Activated CD4-positive, alpha-beta memory T cell treated with anti-CD3 and anti-CD28 coated beads, Interleukin-2, amount 10 ng/mL, durations not matched to agents 7 days and 5 days (primary cell): ENCODE data around the gene OTP. TPM values are rescaled to one million over a fixed set of nuclear protein-coding genes. Genes with fewer than 3 reads are reported as not detected.

Experiments used
- CTCF ChIA-PET: fragments of 350-600 bp; sonication (Branson Sonifier 250); formaldehyde crosslinking; loops from one replicate; lab custom pipeline; 2021; ENCODE audit warnings: antibody characterized with exemption, inconsistent platforms; lab: Charles Lee
- POLR2A ChIA-PET: fragments of 350-600 bp; sonication (Branson Sonifier 250); formaldehyde crosslinking; loops from one replicate; lab custom pipeline; 2021; ENCODE audit warnings: antibody characterized with exemption; lab: Charles Lee
- DNase-seq: peaks from one replicate; pipeline ENCODE4 v3.0.0-alpha.2; 2020
- H3K27ac Mint-ChIP-seq: one replicate; pipeline ENCODE4 v1.8.0; 2021; ENCODE audit warnings: mild to moderate bottlenecking, mixed read lengths
- H3K27me3 Mint-ChIP-seq: one replicate; pipeline ENCODE4 v1.8.0; 2021; ENCODE audit warnings: mixed read lengths
- H3K36me3 Mint-ChIP-seq: one replicate; pipeline ENCODE4 v1.8.0; 2021; ENCODE audit warnings: low read depth, mixed read lengths
- H3K4me1 Mint-ChIP-seq: one replicate; pipeline ENCODE4 v1.8.0; 2021; ENCODE audit warnings: mixed read lengths
- H3K4me3 Mint-ChIP-seq: one replicate; pipeline ENCODE4 v1.8.0; 2021; ENCODE audit warnings: mild to moderate bottlenecking, mixed read lengths
- H3K9me3 Mint-ChIP-seq: one replicate; pipeline ENCODE4 v1.8.0; 2021; ENCODE audit warnings: mixed read lengths
- total RNA-seq, 2 experiments: library from RNA; stranded (reverse); gene quantifications; one replicate each; pipeline ENCODE4 v1.2.3, GENCODE V29; 2021

Gene OTP
- total RNA-seq, 2 experiments from 2014 or later = not detected

DNA sequence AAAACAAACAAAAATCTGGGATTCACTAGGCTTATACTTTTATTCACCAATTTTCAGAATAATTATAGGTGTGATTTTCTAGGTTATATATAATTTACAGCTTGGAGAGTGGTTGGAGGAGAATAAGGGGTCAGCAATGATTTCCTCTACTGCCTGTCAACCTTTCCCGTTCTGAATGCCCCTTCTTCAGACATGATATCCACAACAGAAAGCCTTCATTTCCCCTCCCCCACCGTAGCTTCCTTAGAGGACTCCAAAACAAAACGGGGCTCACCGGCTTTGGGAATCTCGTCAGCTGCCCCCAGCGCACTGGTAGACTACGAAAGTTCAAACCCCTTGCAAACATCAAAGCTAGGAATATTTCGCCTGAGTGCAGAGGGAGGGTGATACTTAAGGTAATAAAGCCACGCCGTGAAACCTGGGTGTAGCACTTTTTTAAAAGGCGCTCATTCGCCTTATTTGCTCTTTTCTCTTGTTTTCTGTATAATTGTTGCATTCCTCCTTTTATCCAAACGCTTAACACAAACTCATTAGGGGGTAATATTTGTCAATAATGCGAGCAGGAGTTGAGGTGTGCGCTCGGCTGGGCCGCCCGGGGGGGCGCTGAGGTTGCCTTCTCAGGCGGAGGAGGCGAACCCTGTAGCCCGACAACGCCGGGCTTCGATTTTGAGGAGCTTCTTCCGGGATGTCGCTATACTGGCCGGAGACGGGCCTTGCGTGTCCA lies 2.4 kb downstream of the OTP start:
- CTCF ChIA-PET = interaction anchor here (0.7 kb wide), 1 partner anchor 370 kb away, joined by 4 read pairs; no protein-coding TSS in a partner anchor
- POLR2A ChIA-PET = no interaction called here
- peaks cover 2% of the 10 kb centered on the region for H3K9me3 Mint-ChIP-seq
- DNase-seq = no peak
- H3K27ac Mint-ChIP-seq = no peak overlapping the region
- peaks cover 23% of the 10 kb centered on the region for H3K4me1 Mint-ChIP-seq
- peaks cover 78% of the 10 kb centered on the region for H3K27me3 Mint-ChIP-seq
- H3K4me3 Mint-ChIP-seq = no peak overlapping the region
- peaks cover 14% of the 10 kb centered on the region for H3K36me3 Mint-ChIP-seq

DNA sequence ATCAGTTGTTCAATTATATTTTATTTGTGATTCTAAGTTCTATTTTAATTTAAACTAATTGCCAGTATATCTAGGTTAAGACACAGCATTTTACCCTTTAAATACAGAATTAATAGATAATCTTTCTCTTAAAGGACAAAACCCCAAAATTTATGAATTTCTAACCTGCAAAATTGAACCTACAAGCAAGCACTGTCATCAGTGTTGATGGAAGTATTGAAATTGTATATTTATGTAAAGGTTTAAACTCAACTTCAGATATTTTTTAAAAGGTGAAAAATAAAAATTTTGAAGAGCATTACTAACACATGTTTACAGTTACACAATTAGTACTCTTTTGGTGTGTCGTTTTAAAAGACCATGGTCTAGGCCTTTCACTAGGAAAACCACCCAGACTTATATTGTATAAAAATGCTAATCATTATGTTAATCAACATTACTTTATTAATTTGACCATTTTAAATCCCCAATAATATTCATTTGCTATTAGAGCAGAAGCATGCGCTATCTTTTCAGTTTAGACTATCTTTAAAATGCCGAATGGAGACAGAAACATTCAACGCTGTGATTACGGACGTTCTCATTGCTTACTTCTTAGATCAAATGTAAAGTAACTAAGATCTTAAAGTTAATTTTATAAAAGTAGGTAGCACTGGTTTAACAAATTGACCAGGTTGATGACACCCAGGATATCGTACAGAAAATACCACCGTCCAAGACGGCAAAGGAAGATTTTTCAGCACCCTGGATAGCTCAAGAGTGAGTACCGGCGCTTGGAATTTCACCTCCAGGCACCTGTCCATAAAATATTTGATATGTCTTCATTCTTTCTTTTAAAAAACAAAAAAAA lies 3.2 kb downstream of the OTP start:
- peaks cover 8% of the 10 kb centered on the region for H3K36me3 Mint-ChIP-seq
- peaks cover 2% of the 10 kb centered on the region for H3K9me3 Mint-ChIP-seq
- peaks cover 75% of the 10 kb centered on the region for H3K27me3 Mint-ChIP-seq
- no peak for DNase-seq
- H3K4me1 Mint-ChIP-seq = peaks cover 26% of the 10 kb centered on the region
- no peak overlapping the region for H3K27ac Mint-ChIP-seq
- CTCF ChIA-PET = interaction anchor here (0.7 kb wide), 1 partner anchor 371 kb away, joined by 4 read pairs; no protein-coding TSS in a partner anchor
- H3K4me3 Mint-ChIP-seq = no peak overlapping the region
- POLR2A ChIA-PET = no interaction called here

DNA sequence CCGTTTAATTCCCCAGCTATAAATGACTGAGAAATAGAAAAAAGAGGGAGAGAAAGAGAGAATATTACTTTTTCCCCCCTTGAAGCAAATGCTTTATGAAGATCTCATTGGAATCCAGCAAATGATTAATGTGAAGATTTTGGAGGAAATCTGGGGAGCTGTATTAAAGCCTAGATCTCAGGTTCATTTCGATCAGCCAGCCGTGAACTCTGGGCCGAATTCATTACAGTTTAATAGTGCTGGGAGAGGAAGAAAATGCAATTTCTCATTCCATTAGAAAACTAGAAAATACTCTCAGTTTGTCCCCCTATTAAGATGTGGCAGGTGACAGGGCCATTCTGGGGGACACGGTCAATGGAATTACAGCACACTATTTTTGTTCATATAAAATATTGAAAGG lies 4.8 kb downstream of the OTP start:
- POLR2A ChIA-PET = no interaction called here
- DNase-seq = no peak

DNA sequence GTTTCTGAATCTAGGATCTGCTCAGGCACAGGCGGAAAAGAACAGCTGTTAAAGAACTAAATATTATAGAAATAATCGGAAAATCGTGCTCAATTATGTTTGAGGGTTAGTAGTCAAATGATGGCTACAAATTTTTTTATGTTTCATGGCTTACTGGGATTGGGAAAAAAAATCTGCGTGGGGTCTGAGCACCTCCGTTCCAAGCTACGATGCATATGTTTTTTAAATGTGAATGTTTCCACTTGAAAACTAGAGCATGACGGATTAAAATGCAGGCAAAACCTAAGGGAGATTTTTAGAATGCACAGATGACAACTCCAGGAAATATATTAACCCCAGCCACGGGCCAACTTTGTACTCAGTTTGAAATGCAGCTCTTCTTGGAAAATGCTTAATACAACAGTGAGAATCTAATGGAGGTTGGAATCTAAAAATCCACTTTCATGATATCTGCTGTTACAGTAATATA lies 5.3 kb downstream of the OTP start:
- POLR2A ChIA-PET = no interaction called here
- Mint-ChIP-seq H3K4me3 (no peak overlapping the region), H3K4me1 (peaks cover 31% of the 10 kb centered on the region), H3K27me3 (peaks cover 76% of the 10 kb centered on the region), H3K27ac (no peak overlapping the region), H3K36me3 (peaks cover 15% of the 10 kb centered on the region), H3K9me3 (peaks cover 2% of the 10 kb centered on the region)
- CTCF ChIA-PET = interaction anchor here (1.9 kb wide), 1 partner anchor 12 kb away, joined by 6 read pairs; no protein-coding TSS in a partner anchor
- no peak for DNase-seq

More for the DNA sequence above, 4.8 kb downstream of the OTP start:
- H3K36me3 Mint-ChIP-seq = peaks cover 13% of the 10 kb centered on the region
- peaks cover 71% of the 10 kb centered on the region for H3K27me3 Mint-ChIP-seq
- CTCF ChIA-PET = interaction anchor here (1.9 kb wide), 1 partner anchor 12 kb away, joined by 6 read pairs; no protein-coding TSS in a partner anchor
- H3K4me3 Mint-ChIP-seq = no peak overlapping the region
- no peak overlapping the region for H3K27ac Mint-ChIP-seq
- H3K9me3 Mint-ChIP-seq = peaks cover 2% of the 10 kb centered on the region
- peaks cover 30% of the 10 kb centered on the region for H3K4me1 Mint-ChIP-seq

DNA sequence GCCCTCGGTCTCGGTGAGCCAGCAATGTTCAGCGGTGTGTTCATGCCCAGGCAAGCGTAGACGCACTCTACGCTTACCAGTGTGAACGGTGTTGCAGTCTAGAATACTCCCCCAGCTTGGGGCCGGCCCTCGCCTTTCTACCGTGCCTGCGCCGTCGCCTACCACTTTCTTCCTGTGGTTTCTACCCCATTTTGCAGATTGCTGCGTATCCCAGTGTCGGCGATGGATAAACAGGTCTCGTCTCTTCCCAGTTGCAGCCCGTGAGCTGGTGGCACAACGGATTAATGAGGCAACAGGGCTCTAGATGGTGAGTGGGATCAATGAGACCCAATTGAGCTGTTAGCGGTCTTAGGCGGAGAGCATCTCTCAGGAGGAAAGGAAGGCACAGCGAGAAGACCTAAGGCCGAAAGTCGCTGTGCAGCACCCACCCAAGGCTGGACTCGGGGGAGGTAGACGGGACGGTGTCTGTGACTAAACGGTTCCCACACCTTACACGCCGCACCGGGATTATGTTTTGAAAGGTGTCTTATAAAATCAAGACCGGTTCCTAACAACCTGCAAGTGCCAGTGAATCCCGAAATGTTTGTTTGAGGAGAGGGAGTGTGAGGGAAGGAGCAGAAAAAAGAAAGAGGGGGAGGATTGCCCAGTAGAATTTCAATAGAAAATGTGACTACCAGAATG lies 5.8 kb downstream of the OTP start:
- Mint-ChIP-seq H3K36me3 (peaks cover 12% of the 10 kb centered on the region), H3K4me3 (no peak overlapping the region), H3K27ac (peak overlapping the region; percentile 36), H3K4me1 (peaks cover 28% of the 10 kb centered on the region), H3K27me3 (peaks cover 75% of the 10 kb centered on the region), H3K9me3 (peaks cover 2% of the 10 kb centered on the region)
- DNase-seq = no peak
- ChIA-PET CTCF (interaction anchor here (1.9 kb wide), 1 partner anchor 13 kb away, joined by 6 read pairs; no protein-coding TSS in a partner anchor), POLR2A (no interaction called here)

DNA sequence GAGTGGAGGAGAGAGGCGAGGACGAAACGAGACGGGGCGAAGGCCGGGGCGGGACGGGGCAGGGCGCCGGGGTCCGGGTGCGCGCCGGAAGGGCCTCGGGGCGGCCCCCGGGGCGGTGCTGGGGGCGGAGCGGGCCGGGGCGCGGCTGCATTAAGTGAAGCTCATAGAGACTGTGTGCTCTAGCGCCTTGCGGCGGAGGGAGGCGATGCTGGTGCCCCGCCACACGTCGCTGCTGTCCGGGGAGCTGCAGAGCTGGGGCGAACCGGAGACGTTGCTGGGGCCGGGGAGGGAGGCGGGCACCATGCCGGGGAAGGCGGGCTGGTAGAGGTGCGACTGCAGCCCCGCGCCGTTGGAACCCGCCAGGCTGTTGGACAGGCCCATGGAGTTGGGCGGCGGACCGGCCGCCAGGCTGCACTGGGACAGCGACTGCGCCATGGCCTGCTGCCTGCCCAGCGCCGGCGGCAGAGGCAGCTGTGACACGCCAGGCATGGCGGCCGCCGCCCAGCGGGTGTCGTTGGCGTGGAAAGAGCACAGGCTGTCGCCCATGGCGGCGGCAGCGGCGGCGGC lies 8.3 kb downstream of the OTP start:
- CTCF ChIA-PET = interaction anchor here (0.6 to 1.7 kb wide), 3 partner anchors 11 to 341 kb away, joined by 3 to 4 read pairs (median 4); no protein-coding TSS in a partner anchor
- Mint-ChIP-seq H3K9me3 (no peaks in the 10 kb centered on the region), H3K27ac (no peak overlapping the region), H3K4me3 (peak overlapping the region; percentile 74), H3K36me3 (peaks cover 7% of the 10 kb centered on the region), H3K27me3 (peaks cover 71% of the 10 kb centered on the region), H3K4me1 (peaks cover 24% of the 10 kb centered on the region)
- peak; percentile 66 for DNase-seq
- POLR2A ChIA-PET = interaction anchor here (3.0 kb wide), 1 partner anchor 11 kb away, joined by 11 read pairs; no protein-coding TSS in a partner anchor

DNA sequence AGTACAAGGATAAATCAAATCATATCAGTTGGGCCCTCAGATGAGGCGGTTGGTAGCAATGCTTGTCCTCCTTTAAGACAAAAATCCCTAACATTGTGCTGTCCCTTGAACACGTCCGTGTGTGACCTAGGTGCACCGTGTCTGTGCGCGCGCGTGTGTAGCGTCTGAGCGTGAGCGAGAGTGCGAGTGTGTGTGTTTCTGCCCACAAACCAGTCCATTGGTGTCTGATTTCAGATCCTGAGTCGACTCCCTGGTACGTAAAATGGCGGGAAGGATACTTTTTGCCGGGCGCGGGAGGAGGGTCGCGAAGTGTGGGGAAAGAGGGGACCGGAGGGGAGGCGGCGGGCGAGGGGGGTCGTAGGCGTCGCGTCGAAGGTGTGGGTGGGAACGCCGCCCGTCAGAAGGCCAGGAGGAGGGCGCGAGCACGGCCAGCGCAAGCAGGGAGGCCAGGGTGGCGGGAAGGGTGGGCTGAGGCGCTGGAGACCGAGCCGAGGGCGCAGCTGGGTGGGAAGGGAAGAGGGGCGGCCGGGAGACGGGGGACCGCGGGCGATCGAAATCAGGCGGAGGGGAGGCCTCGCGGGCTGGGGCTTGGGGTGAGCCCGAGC lies 8.9 kb downstream of the OTP start:
- Mint-ChIP-seq H3K27ac (no peak overlapping the region), H3K4me1 (peaks cover 24% of the 10 kb centered on the region), H3K9me3 (no peaks in the 10 kb centered on the region), H3K4me3 (peak overlapping the region; percentile 74), H3K27me3 (peaks cover 76% of the 10 kb centered on the region), H3K36me3 (peaks cover 7% of the 10 kb centered on the region)
- ChIA-PET POLR2A (interaction anchor here (3.0 kb wide), 1 partner anchor 11 kb away, joined by 11 read pairs; no protein-coding TSS in a partner anchor), CTCF (interaction anchor here (0.6 to 1.7 kb wide), 3 partner anchors 12 to 341 kb away, joined by 3 to 4 read pairs (median 4); no protein-coding TSS in a partner anchor)
- DNase-seq = no peak

DNA sequence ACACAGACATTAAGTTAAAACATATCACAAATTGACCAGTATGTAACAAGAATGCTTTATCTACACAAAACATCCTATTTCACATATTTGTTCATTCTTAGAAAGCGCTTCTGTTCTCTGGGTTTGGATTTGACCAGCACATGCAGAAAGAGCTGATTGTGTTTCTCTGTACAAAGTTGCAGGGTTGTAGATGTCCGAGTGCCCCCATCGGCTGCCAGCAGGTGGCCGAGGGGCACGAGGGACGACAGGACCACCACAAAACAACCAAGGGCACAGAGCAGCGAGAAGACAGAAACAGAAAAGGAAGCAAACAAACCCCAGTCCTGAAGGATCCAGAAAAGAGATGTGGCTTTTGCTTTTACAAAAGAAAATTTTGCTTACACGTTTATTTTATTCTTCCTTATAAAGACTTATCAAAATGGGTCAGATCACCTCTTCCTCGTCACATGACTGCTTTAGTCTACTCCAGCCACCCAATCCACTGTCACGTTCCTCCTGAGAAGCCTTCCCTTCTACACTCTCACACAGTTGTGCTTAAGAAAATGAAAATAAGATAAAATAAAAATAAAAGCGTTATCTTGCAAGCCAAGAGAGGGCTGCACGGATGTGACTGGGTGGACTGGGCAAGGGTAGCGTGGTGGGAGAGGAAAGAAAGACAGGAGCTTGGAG lies 9.5 kb downstream of the OTP start:
- H3K4me1 Mint-ChIP-seq = peaks cover 24% of the 10 kb centered on the region
- peak overlapping the region; percentile 74 for H3K4me3 Mint-ChIP-seq
- no peak overlapping the region for H3K27ac Mint-ChIP-seq
- ChIA-PET CTCF (no interaction called here), POLR2A (interaction anchor here (1.0 to 3.0 kb wide), 2 partner anchors 9 to 12 kb away, joined by 3 to 11 read pairs; partner anchors contain the start of gene OTP)
- H3K27me3 Mint-ChIP-seq = peaks cover 76% of the 10 kb centered on the region
- H3K9me3 Mint-ChIP-seq = no peaks in the 10 kb centered on the region
- no peak for DNase-seq
- peaks cover 7% of the 10 kb centered on the region for H3K36me3 Mint-ChIP-seq

DNA sequence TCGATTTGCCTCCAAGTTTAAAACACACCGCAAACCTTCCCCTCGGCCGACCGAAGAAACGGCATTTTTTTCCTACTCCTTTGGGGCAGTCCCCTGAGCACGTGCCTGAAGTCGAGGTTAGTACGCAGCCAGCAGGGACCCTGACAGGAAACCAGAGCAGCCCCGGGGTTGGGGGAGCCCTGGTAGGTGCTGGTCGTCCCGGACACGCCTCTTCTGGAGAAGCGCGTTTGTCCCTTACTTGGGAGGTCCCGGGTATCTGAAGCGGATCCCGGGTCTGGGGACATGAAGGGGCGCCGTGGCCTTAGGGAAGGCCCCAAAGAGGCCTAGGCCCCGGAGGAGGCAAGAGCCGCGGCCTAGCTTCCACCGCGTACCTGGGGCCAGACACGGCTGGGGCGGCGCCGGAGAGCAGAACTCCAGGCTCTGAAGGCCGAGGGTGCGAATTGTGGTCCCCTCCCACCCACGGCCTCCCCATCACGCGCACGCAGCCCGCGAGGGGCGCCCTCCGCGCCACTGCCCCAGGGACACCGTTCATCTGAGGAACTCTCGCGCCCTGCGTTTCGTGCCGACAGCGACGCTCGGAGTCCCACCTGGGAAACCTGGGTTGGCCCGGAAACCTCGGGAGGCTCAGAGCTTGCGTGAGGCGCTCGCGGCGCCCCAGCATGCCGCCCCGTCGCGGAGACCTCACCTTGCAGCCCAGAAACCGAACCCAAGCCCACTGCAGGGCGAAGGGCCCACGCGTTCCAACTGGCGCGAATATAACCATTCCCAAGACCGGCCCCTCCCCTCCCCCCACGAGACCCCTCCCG lies 10.4 kb downstream of the OTP start:
- DNase-seq = no peak
- POLR2A ChIA-PET = interaction anchor here (0.5 to 3.0 kb wide), 3 partner anchors 10 to 453 kb away, joined by 3 to 11 read pairs (median 3); partner anchors contain the start of gene OTP
- Mint-ChIP-seq H3K36me3 (peaks cover 7% of the 10 kb centered on the region), H3K4me1 (peaks cover 24% of the 10 kb centered on the region), H3K27me3 (peaks cover 75% of the 10 kb centered on the region), H3K27ac (no peak overlapping the region), H3K4me3 (no peak overlapping the region), H3K9me3 (no peaks in the 10 kb centered on the region)
- CTCF ChIA-PET = no interaction called here

DNA sequence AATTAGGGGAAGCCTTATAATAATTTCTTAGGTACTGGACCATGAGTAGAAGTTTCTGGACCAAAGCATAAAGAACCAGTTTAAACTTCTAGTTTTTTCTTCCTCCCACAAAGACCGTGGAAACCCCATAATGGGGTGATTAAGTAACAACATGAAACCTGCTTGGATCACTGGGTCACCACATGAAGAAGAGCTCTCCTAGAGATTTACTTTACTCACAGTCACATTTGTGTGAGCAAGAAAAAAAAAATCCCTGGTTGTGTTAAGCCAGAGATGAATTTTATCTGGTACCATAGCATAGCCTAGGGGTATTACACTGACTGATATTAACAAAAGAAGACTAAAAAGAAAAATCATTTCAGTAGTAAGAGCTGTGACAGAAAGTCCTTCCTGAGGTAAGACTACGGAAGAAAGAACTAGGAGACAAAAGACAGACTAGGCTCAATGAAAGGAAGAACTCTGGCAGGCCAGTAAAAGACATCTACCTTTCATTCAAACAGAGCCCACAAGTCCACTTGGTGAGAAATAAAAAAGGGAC lies 15.2 kb downstream of the OTP start:
- Mint-ChIP-seq H3K27me3 (peaks cover 53% of the 10 kb centered on the region), H3K4me3 (no peak overlapping the region), H3K4me1 (no peaks in the 10 kb centered on the region), H3K9me3 (no peaks in the 10 kb centered on the region), H3K27ac (no peak overlapping the region), H3K36me3 (no peaks in the 10 kb centered on the region)
- DNase-seq = no peak
- CTCF ChIA-PET = interaction anchor here (1.2 kb wide), 1 partner anchor 478 kb away, joined by 3 read pairs; no protein-coding TSS in a partner anchor
- POLR2A ChIA-PET = no interaction called here
